Esophagus muscularis mucosa (tissue), 4 donors: ENCODE measurements around the gene DES. TPM values are rescaled to one million over a fixed set of nuclear protein-coding genes. Genes with fewer than 3 reads are reported as not detected.

Experiments used
- DNase-seq: peaks from one replicate; pipeline ENCODE4 v3.0.0-alpha.2; 2017; ENCODE audit errors: extremely low spot score
- H3K27ac ChIP-seq, 4 donors: fragments of 200-600 bp; sonication (generic); replicated peaks in 1 of 4; 1 replicate in 3 of 4; 2 replicates in 1 of 4; pipeline ENCODE4 v1.5.1; 2016 to 2019; ENCODE audit warnings: mild to moderate bottlenecking in 1 of 4
- H3K27me3 ChIP-seq, 4 donors: fragments of 200-600 bp; sonication (generic); one replicate each; pipeline versions ENCODE4 v1.5.1 to v1.6.0; 2016 to 2019
- H3K36me3 ChIP-seq, 4 donors: fragments of 200-600 bp; sonication (generic); one replicate each; pipeline ENCODE4 v1.5.1; 2016 to 2019
- H3K4me1 ChIP-seq, 4 donors: fragments of 200-600 bp; sonication (generic); one replicate each; pipeline ENCODE4 v1.5.1; 2016 to 2019
- H3K4me3 ChIP-seq, 4 donors: fragments of 200-600 bp; sonication (generic); 1 replicate in 2 of 4; 2 replicates in 2 of 4; pipeline ENCODE4 v1.5.1; 2016 to 2019; ENCODE audit warnings: mild to moderate bottlenecking in 4 of 4, moderate library complexity in 1 of 4
- H3K9me3 ChIP-seq, 4 donors: fragments of 200-600 bp; sonication (generic); 1 replicate in 3 of 4; 2 replicates in 1 of 4; pipeline ENCODE4 v1.5.1; 2016 to 2019
- EP300 ChIP-seq: sonication (generic); formaldehyde crosslinking; IDR thresholded peaks from one replicate; pipeline ENCODE4 v1.6.1; 2017; ENCODE audit warnings: antibody characterized with exemption
- POLR2A ChIP-seq: fragments of 450-650 bp; IDR thresholded peaks from one replicate; pipeline ENCODE4 v1.6.1; 2017; ENCODE audit warnings: antibody characterized with exemption, moderate library complexity, mild to moderate bottlenecking, low read depth
- POLR2AphosphoS5 ChIP-seq, 2 donors: sonication (generic); formaldehyde crosslinking; IDR thresholded peaks; one replicate each; pipeline ENCODE4 v1.6.1; 2017; ENCODE audit warnings: antibody characterized with exemption in 2 of 2
- WGBS: methylation state at CpG from one replicate; pipeline ENCODE4 v1.1.5; 2018; 5-methylcytosine and 5-hydroxymethylcytosine counted together
- intact Hi-C: fragments of 100-400 bp; cut with DNase I; formaldehyde crosslinking; loops from one replicate; pipeline ENCODE4 v1.15.1; 2023
- total RNA-seq, 4 donors: library from RNA; depleted of rRNA; stranded (reverse); fragments of >200 nt; gene quantifications; one replicate each; pipeline versions ENCODE4 v1.1.0 to v1.2.1, GENCODE V29; 2016
- TF ChIP-seq, protein P1 (sequence below), 3 experiments: fragments of 200-600 bp in 2 of 3; fragments of 450-650 bp in 1 of 3; sonication (generic) in 2 of 3; IDR thresholded peaks; one replicate each; pipeline ENCODE4 v1.5.1; 2017 to 2019; ENCODE audit warnings: antibody characterized with exemption in 3 of 3, mild to moderate bottlenecking in 2 of 3, moderate library complexity in 1 of 3

The DES gene
- total RNA-seq, 4 donors from 2014 or later, result 19,781 to 23,770 (median 22,752) TPM

DNA sequence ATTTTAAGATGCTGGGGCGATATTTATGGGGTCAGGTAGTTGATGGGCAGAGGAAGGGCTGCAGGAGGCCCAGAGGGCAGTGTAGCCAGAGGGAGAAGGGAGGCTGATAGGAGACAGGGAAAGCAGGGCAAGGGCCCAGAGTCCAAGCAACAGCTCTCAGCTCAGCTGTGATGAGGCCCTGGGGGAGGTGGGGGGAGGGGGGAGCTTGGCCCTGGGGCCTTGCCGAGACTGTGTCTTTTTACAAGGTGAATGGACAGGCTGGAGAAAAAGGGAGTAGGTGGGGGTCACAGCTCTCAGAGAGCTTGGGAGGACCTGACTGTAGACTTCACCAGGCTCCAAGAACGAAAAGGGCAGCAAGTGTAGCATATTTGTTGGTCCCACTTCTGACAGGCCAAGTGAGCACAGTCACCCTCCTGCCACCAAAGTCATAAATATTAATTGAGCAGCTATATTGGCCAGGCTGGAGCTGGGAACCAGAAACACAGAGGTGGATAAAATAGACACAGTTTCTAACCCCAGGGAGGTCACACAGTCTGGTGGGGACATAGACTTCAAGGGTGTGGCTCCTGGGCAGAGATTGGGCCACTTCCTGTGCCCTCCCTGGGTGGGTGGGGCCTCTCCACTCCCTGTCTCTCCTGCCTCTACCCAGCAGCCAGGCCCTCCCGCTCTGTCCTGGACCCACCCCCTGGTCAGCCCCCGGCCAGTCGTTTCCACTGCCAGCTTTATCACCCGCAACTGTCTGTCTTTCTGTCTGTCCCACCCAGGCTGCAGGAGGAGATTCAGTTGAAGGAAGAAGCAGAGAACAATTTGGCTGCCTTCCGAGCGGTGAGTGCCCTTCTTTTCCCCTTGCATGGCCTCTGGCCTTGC is 1.4 kb downstream of the DES start:
- peaks cover 0 to 20% (median 4%) of the 10 kb centered on the region in 4 donors for H3K27me3 ChIP-seq
- no peaks in the 10 kb centered on the region for H3K9me3 ChIP-seq
- 53% methylated on average over 8 of the region's 9 CpGs for WGBS
- H3K4me3 ChIP-seq, result peak overlapping the region; percentile 71 to 80 (median 77)
- peaks cover 19 to 53% (median 49%) of the 10 kb centered on the region in 4 donors for H3K36me3 ChIP-seq
- DNase-seq, result no peak
- peak overlapping the region; percentile 94 to 99 (median 96) for H3K27ac ChIP-seq
- H3K4me1 ChIP-seq, result peaks cover 19 to 60% (median 49%) of the 10 kb centered on the region in 4 donors
- TF ChIP-seq POLR2AphosphoS5 (IDR thresholded peaks at IDR 0.05) (peak; percentile 67 to 83), POLR2A (peak; percentile 8), EP300 (no peak)
- TF ChIP-seq, protein P1, sequence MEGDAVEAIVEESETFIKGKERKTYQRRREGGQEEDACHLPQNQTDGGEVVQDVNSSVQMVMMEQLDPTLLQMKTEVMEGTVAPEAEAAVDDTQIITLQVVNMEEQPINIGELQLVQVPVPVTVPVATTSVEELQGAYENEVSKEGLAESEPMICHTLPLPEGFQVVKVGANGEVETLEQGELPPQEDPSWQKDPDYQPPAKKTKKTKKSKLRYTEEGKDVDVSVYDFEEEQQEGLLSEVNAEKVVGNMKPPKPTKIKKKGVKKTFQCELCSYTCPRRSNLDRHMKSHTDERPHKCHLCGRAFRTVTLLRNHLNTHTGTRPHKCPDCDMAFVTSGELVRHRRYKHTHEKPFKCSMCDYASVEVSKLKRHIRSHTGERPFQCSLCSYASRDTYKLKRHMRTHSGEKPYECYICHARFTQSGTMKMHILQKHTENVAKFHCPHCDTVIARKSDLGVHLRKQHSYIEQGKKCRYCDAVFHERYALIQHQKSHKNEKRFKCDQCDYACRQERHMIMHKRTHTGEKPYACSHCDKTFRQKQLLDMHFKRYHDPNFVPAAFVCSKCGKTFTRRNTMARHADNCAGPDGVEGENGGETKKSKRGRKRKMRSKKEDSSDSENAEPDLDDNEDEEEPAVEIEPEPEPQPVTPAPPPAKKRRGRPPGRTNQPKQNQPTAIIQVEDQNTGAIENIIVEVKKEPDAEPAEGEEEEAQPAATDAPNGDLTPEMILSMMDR (IDR thresholded peaks at IDR 0.05), result no peak
- intact Hi-C loops, result no loop called here

- intact Hi-C loops, result no loop called here
- no peak for DNase-seq
- no peaks in the 10 kb centered on the region for H3K9me3 ChIP-seq
- H3K27me3 ChIP-seq, result peaks cover 0 to 20% (median 4%) of the 10 kb centered on the region in 4 donors
- peak overlapping the region; percentile 71 to 80 (median 77) for H3K4me3 ChIP-seq
- peak overlapping the region; percentile 94 to 99 (median 96) for H3K27ac ChIP-seq
- peaks cover 19 to 64% (median 61%) of the 10 kb centered on the region in 4 donors for H3K36me3 ChIP-seq
- peaks cover 13 to 64% (median 50%) of the 10 kb centered on the region in 4 donors for H3K4me1 ChIP-seq
- no peak for TF ChIP-seq EP300
- peak; percentile 53 to 65 for TF ChIP-seq POLR2AphosphoS5 (IDR thresholded peaks at IDR 0.05)
- 62% methylated on average over 8 of the region's 8 CpGs for WGBS
Measured at GRCh38 chr2:219420687-219421086, 2.5 kb downstream of the DES start.

DNA sequence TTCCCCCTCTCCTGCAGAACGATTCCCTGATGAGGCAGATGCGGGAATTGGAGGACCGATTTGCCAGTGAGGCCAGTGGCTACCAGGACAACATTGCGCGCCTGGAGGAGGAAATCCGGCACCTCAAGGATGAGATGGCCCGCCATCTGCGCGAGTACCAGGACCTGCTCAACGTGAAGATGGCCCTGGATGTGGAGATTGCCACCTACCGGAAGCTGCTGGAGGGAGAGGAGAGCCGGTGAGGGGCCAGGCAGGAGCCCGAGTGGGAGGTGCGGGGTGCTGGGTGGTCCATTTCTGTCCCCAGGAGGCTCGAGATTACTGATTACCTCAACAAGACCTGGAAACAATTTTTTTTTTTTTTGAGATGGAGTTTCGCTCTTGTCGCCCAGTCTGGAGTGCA is 3.1 kb downstream of the DES start:
- Histone ChIP-seq H3K4me3 (peak overlapping the region; percentile 71 to 80 (median 77)), H3K27ac (peak overlapping the region; percentile 94 to 99 (median 96))

DNA sequence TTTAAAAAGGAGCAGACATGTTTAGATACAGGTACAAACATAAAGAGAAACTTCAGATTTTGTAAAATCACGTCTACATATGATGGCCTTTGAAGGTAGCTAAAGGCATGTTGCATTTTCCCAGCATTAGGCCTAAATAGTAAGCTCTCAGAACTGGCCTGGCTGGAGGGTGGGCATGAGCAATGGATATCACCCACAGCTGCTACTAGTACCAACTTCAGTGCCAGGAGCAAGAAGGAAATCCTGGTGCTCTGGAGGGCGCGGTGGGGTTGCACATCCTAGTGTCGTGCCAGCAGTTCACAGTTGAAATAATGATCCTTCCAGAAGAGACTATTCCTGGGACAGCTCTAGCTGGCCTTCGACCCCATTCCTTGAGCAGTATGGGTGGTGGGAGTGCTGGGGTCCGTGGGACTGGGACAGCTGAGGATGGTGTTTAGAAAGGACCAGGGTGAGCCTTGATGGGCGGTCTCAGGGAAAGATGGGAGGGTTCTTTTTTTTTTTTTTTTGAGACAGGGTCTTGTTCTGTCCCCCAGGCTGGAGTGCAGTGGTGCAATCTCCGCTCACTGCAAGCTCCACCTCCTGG is 4.9 kb downstream of the DES start:
- intact Hi-C loops, result no loop called here
- TF ChIP-seq POLR2AphosphoS5 (IDR thresholded peaks at IDR 0.05) (peak; percentile 37 to 77), EP300 (no peak)

More for the DNA sequence above, 3.1 kb downstream of the DES start:
- no peak for DNase-seq
- intact Hi-C loops, result no loop called here
- peaks cover 19 to 70% (median 67%) of the 10 kb centered on the region in 4 donors for H3K36me3 ChIP-seq
- H3K9me3 ChIP-seq, result no peaks in the 10 kb centered on the region
- peaks cover 0 to 20% (median 4%) of the 10 kb centered on the region in 4 donors for H3K27me3 ChIP-seq
- TF ChIP-seq, protein P1 (IDR thresholded peaks at IDR 0.05), result peak in 2 of 3 experiments; percentile 20 to 21
- no peak for TF ChIP-seq POLR2A
- no peak for TF ChIP-seq EP300
- TF ChIP-seq POLR2AphosphoS5 (IDR thresholded peaks at IDR 0.05), result peak; percentile 38 to 80
- peaks cover 9 to 64% (median 51%) of the 10 kb centered on the region in 4 donors for H3K4me1 ChIP-seq
- 53% methylated on average over 16 of the region's 17 CpGs for WGBS

DNA sequence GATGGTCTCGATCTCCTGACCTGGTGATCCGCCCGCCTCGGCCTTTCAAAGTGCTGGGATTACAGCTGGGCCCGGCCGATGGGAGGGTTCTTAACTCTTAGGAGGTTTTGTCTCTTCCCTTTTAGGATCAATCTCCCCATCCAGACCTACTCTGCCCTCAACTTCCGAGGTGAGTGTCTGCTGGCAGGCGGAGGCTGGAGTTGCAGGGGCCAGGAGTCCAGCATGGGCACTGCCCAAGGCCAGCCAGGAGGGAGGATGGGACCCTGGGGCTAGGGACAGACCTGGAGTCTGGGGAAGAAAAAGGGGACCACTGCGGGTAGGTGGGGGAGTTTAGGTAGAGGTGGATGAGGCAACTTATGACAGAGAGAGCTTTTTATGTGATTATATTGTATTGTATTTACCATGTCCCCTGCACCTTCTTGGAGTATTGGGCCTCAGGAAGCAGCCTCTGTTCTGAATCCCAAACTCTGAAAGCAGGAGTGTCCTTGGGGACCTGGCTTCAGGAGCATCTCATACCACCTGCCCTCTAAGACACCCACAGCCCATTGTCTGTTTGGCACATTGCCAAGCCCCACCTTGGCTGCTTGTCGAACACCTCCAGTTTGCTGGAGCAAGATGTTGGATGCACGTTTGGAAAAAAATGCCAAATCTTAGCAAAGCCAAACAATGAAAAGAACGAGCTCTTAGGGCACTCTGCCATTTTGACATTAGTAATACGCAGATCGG is 5.6 kb downstream of the DES start:
- Histone ChIP-seq H3K9me3 (no peaks in the 10 kb centered on the region), H3K36me3 (peaks cover 19 to 74% (median 70%) of the 10 kb centered on the region in 4 donors), H3K4me1 (peaks cover 2 to 41% (median 27%) of the 10 kb centered on the region in 4 donors), H3K27ac (peak overlapping the region; percentile 94 to 99 (median 96)), H3K4me3 (peak overlapping the region; percentile 71 to 80 (median 77)), H3K27me3 (peaks cover 0 to 7% (median 0%) of the 10 kb centered on the region in 4 donors)
- 57% methylated on average over 14 of the region's 14 CpGs for WGBS
- intact Hi-C loops, result no loop called here
- no peak for DNase-seq
- TF ChIP-seq EP300, result no peak
- TF ChIP-seq POLR2A, result no peak
- peak; percentile 79 to 93 for TF ChIP-seq POLR2AphosphoS5 (IDR thresholded peaks at IDR 0.05)

More for the DNA sequence above, 4.9 kb downstream of the DES start:
- H3K4me1 ChIP-seq, result peaks cover 2 to 48% (median 34%) of the 10 kb centered on the region in 4 donors
- H3K4me3 ChIP-seq, result peak overlapping the region; percentile 71 to 80 (median 77)
- peaks cover 0 to 15% (median 4%) of the 10 kb centered on the region in 4 donors for H3K27me3 ChIP-seq
- no peak for DNase-seq
- H3K36me3 ChIP-seq, result peaks cover 19 to 76% (median 70%) of the 10 kb centered on the region in 4 donors
- 57% methylated on average over 8 of the region's 8 CpGs for WGBS
- peak overlapping the region; percentile 94 to 99 (median 96) for H3K27ac ChIP-seq
- H3K9me3 ChIP-seq, result no peaks in the 10 kb centered on the region
